HuH-7 (cell line): ENCODE measurements around the gene RPL13.

Experiments
- DNase-seq: peaks from one replicate; pipeline ENCODE4 v3.0.0; 2011; ENCODE audit warnings: low spot score

The RPL13 gene

GRCh38 chr16:89545044-89545830 lies 15.2 kb upstream of the RPL13 start:
- DNase-seq, result peak; percentile 76

DNA sequence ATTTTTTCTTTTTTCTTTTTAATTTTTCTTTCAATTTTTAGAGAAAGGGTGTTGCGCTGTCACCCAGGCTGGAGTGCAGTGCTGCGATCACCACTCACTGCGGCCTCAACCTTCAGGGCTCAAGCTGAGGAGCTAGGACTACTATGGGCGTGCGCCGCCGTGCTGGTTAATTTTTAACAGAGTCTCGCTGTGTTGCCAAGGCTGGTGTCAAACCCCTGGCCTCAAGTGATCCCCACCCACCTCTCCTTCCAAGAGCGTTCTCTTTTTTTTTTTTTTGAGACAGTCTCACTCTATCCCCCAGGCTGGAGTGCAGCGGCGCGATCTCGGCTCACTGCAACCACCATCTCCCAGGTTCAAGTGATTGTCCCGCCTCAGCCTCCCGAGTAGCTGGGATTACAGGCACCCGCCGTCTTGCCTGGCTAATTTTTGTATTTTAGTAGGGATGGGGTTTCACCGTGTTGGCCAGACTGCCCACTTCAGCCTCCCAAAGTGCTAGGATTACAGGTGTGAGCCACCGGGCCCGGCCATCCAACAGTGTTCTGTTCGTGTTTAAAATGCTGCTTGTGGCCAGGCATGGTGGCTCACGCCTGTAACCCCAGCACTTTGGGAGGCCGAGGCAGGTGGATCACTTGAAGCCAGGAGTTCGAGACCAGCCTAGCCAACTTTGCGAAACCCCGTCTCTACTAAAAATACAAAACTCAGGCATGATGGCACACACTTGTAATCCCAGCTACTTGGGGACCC lies 14.5 kb upstream of the RPL13 start:
- DNase-seq, result peak; percentile 98

- no peak for DNase-seq
These were observed 13.7 kb upstream of the RPL13 start for GRCh38 chr16:89546781-89547180.

DNA sequence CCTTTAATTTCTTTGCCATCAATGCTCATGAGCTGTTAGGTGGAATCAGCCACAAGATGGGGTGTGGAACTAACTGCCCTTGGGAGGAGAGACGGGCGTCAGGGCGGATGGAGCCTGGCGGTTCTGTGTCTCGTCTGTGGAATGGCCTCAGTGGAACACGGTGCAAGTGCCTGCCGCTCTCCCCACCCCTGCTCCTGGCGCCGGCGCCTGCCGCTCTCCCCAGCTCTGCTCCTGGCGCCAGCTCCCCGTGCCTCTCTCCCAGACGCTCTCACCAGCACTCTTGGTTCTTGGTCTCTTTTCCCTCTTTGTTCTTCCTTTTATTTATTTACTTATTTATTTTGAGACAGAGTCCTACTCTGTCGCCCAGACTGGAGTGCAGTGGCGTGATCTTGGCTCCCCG lies 13.2 kb upstream of the RPL13 start:
- DNase-seq, result no peak

- DNase-seq, result no peak
These were observed 12.6 kb upstream of the RPL13 start for GRCh38 chr16:89547860-89548259.

- no peak for DNase-seq
These were observed 12.0 kb upstream of the RPL13 start for GRCh38 chr16:89548344-89549006.

GRCh38 chr16:89549007-89549700 lies 11.3 kb upstream of the RPL13 start:
- no peak for DNase-seq

DNA sequence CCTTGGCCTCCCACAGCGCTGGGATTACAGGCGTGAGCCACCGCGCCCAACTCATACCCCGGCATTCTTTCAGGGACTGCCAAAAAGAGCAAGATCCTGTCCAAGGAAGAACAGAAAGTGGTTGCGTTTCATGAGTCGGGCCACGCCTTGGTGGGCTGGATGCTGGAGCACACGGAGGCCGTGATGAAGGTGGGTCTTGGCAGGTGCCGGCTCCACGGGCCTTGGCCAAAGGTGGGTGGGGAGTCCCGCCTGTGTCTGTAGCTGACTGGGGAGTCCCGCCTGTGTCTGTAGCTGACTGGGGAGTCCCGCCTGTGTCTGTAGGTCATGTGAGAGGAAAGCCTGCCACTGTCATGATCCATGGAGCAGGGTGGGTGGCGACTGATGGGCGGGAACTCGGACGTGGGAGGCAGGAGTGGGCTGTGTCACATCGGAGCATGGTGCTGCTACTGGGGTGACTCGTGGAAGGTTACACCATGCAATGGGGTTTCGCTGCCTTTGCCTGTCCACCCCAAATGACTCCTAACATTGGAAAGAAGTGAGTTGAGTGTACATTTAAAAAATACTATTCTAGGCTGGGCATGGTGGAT lies 10.0 kb upstream of the RPL13 start:
- DNase-seq, result no peak

GRCh38 chr16:89552329-89552728 lies 8.2 kb upstream of the RPL13 start:
- DNase-seq, result no peak

GRCh38 chr16:89552913-89553312 lies 7.6 kb upstream of the RPL13 start:
- DNase-seq, result no peak

DNA sequence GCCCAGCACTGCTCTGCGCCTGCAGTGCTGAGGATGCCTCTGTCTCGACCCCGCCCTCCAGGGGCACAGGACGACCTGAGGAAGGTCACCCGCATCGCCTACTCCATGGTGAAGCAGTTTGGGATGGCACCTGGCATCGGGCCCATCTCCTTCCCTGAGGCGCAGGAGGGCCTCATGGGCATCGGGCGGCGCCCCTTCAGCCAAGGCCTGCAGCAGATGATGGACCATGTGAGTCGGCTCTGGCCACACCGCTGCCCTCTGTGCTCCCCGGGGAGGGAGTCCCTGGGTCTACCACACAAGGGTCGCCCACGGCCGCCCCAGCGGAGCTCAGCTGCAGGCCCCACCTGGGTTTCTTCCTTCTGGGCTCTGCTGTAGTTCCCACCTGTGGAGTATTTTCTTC lies 6.7 kb upstream of the RPL13 start:
- no peak for DNase-seq

DNA sequence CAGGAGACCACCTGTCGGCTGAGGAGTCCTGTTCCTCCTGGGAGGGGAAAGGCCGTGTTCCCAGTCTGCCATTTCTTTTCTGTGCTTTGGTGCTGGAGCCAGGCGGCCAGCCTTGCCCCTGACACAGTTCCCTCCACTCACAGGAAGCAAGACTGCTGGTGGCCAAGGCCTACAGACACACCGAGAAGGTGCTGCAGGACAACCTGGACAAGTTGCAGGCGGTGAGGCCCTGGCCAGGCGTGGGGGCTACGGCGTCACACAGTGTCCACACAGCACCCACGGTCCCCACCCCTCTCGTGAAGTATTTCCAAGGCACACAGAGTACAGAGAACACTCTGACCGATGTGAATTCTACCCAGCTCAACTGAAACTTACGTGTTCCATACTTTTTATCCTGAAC lies 6.1 kb upstream of the RPL13 start:
- DNase-seq, result no peak

- no peak for DNase-seq
These were observed 5.2 kb upstream of the RPL13 start for GRCh38 chr16:89555265-89555664.

DNA sequence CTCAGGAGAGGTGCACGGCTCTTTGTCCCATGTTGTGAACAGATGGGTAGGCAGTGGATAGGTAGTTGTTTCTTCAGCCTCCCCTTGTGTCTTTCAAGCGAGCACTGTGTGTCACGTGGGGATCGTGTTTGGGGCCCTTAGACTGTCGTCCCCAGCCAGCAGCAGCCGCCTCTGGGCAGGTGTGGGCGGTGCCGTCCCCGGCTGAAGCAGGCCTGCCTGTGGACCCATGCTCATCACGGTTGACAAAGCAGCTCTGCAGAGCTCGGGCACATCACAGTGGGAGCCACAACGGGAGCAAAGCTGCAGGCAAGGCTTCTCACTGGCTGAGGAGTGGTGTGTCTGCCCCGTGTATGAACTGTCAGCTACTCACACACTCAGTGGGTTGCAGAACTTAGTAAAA lies 4.7 kb upstream of the RPL13 start:
- no peak for DNase-seq

DNA sequence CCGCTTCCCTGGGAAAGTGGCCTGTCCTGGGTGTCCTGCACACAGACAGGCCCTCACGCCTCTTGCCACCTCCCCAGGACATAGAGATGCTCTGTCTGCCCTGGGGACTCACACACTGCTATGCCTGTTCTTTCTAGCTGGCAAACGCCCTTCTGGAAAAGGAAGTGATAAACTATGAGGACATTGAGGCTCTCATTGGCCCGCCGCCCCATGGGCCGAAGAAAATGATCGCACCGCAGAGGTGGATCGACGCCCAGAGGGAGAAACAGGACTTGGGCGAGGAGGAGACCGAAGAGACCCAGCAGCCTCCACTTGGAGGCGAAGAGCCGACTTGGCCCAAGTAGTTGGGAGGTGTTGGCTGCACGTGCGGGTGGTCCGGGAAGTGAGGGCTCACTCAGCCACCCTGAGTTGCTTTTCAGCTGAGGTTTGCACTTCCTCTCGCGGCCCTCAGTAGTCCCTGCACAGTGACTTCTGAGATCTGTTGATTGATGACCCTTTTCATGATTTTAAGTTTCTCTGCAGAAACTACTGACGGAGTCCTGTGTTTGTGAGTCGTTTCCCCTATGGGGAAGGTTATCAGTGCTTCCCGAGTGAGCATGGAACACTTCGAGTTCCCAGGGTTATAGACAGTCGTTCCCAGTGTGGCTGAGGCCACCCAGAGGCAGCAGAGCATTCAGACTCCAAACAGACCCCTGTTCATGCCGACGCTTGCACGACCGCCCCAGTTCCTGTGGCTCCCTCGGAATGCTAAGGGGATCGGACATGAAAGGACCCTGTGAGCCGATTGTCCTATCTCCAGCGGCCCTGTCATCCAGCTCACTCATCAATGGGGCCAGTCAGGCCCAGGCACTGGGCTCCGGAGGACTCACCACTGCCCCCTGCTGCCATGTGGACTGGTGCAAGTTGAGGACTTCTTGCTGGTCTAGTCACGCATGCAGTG lies 3.5 kb upstream of the RPL13 start:
- peak; percentile 99 for DNase-seq

GRCh38 chr16:89557690-89558490 lies 2.6 kb upstream of the RPL13 start:
- no peak for DNase-seq

GRCh38 chr16:89561142-89561883 lies 831 bp downstream of the RPL13 start:
- no peak for DNase-seq

DNA sequence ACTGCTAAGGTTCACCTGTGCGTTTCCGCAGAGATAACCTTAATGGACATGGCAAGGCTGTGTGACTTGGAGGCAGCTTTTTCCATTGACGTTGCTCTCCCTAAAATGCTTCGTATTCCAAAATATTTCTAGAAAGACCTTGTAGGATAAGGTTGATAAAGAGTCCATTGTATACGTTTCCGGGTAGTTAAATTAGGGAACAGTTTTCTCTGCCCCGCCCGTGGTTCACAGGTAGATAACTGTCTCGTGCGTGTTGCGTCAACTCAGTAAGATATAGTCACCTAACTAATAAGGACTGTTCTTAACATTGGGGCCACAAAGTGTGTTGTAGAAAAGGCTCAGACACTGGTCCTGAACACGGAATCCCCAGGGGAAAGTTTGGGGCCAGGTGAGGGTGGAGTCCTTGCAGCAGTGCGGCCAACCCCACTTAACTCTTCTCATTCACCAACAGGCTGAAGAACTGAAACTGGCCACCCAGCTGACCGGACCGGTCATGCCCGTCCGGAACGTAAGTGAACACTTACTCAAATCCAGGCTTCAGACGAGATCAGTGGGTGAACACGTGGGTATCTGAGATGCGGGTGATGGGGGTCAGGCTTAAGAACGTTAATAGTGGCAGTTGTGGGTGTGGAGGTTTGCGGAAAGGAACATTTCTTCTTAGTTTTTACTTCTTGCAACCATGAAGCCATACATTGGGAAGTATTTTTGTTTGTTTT lies 1.6 kb downstream of the RPL13 start:
- DNase-seq, result no peak

GRCh38 chr16:89562939-89563338 lies 2.5 kb downstream of the RPL13 start:
- DNase-seq, result no peak
